Neural crest cell (in vitro differentiated cells): Measurements from ENCODE around the gene RRP8. TPM values are rescaled to one million over a fixed set of nuclear protein-coding genes. Genes with fewer than 3 reads are reported as not detected.

Source experiments
- DNase-seq: peaks from one replicate; pipeline ENCODE4 v3.0.0; 2021; ENCODE audit warnings: low read depth, mixed read lengths, low spot score
- H3K27ac Mint-ChIP-seq: one replicate; pipeline ENCODE4 v1.8.0; 2021; ENCODE audit warnings: mild to moderate bottlenecking, mixed read lengths; ENCODE audit not compliant: unreplicated experiment
- H3K27me3 Mint-ChIP-seq: 2 replicates; pipeline ENCODE4 v1.8.0; 2021; ENCODE audit warnings: low read depth, mild to moderate bottlenecking, mixed read lengths
- H3K36me3 Mint-ChIP-seq: 2 replicates; pipeline ENCODE4 v1.8.0; 2021; ENCODE audit warnings: low read depth, mild to moderate bottlenecking, mixed read lengths
- H3K4me1 Mint-ChIP-seq: 2 replicates; pipeline ENCODE4 v1.8.0; 2021; ENCODE audit warnings: mixed read lengths
- H3K4me3 Mint-ChIP-seq: one replicate; pipeline ENCODE4 v1.8.0; 2021; ENCODE audit warnings: mild to moderate bottlenecking, mixed read lengths
- H3K9me3 Mint-ChIP-seq: 2 replicates; pipeline ENCODE4 v1.8.0; 2021; ENCODE audit warnings: mixed read lengths
- total RNA-seq: library from RNA; stranded (reverse); gene quantifications from 2 replicates; pipeline ENCODE4 v1.2.1, GENCODE V29; 2021
- TF ChIP-seq, protein P1 (sequence below): fragments of 200-600 bp; sonication (generic); conservative IDR thresholded peaks from 2 replicates; pipeline ENCODE4 v1.5.0; 2021; ENCODE audit warnings: antibody characterized with exemption, mild to moderate bottlenecking

RRP8 gene
- total RNA-seq, 1 donor from 2014 or later, result 22.5 TPM

DNA sequence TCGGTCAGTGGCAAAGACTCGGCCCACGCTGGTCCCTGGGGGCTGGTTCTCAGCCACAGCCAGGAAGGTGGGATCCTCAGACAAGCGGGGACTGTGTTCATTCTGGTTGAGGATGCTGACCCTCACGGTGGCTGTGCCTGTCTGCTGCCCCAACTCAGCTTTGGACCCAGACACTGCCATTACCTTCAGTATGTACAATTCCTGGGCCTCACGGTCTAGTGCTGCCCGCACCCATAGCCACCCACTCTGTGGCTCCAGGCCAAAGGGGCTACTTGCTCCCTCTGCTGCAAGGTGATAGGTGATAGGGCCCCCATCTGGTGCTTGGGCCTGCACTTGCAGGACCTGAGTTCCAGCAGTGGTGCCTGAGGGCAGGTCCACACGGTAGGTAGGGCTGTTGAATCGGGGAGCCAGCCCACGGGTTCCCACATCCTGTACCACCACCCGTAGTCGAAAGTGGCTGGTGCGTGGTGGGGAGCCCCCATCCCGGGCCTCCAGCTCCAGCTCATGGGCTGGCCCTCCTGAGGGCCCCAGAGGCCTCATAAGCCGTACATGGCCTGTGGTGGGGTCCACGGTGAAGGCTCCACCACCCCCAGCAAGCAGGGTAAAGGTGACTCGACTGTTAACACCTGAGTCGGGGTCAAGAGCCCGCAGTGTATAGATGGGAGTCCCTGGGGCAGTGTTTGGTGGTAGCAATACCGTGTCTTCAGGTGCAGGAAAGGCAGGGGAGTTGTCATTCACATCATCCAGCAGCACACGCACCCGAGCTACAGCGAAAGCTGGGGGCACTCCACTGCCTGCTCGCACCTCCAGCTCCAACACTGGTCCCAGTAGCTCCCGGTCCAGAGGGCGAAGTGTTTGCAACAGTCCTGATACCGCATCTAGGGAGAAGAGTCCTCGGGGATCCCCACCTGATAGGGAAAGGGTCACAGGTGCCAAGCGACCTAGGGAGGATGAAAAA lies 29.0 kb upstream of the RRP8 start:
- Mint-ChIP-seq H3K4me1 (no peaks in the 10 kb centered on the region), H3K27ac (no peak overlapping the region), H3K4me3 (no peak overlapping the region), H3K36me3 (peaks cover 28% of the 10 kb centered on the region), H3K9me3 (no peaks in the 10 kb centered on the region), H3K27me3 (peaks cover 14% of the 10 kb centered on the region)
- DNase-seq, result no peak
- TF ChIP-seq, protein P1, sequence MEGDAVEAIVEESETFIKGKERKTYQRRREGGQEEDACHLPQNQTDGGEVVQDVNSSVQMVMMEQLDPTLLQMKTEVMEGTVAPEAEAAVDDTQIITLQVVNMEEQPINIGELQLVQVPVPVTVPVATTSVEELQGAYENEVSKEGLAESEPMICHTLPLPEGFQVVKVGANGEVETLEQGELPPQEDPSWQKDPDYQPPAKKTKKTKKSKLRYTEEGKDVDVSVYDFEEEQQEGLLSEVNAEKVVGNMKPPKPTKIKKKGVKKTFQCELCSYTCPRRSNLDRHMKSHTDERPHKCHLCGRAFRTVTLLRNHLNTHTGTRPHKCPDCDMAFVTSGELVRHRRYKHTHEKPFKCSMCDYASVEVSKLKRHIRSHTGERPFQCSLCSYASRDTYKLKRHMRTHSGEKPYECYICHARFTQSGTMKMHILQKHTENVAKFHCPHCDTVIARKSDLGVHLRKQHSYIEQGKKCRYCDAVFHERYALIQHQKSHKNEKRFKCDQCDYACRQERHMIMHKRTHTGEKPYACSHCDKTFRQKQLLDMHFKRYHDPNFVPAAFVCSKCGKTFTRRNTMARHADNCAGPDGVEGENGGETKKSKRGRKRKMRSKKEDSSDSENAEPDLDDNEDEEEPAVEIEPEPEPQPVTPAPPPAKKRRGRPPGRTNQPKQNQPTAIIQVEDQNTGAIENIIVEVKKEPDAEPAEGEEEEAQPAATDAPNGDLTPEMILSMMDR, result no peak

DNA sequence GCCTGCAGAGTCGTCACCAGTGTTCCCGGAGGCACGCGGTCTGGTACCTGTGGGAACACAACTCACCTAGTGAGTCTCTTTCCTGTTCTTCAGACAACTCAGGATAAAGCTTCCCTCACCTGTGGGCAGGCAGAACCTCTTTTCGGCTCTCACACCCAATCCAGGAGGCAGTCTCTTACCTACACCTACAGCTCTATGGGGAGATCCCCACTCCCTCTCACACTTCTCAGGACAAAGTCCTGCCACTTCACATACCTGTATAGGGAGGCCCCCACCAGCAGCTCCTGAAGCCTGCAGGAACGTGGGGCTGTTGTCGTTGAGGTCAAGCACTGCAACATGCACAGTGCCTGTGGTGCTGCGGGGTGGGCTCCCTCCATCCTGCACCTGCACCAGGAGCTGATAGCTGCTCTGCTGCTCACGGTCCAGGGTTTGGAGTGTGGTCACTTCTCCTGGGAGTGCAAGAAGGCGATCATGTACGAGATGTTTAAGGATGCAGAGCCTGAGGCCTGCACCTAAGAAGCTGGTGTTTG lies 28.0 kb upstream of the RRP8 start:
- DNase-seq, result no peak

DNA sequence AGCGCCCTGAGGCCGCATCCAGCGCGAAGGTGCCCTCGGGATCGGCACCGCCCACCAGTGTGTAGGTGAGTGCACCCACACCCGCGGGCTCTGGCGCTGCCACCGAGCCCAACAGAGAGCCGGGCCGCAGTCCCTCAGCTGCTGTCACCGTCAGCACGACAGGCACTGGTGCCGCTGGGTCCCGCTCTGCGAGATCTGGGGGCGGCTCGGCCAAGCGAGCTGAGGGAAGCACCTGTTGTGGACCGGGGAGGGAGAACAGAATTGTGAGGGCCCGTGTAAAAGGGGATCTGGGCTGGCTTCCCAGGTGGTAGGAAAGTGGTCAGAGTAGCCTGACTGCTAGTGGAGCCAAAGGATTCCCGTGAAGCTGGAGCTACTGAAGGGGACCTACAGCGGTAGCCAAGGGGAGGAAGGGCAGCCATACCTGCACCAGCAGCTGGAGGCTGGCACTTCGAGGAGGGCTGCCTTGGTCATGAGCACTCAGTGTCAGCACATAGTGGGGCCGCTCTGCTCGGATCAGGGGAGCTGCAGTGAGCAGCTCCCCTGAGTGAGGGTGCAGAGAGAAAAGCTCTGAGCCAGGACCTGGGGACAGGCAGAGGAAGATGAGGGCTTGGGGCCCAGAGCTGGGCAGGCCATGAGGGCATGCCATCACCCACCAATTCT lies 27.3 kb upstream of the RRP8 start:
- peaks cover 28% of the 10 kb centered on the region for H3K36me3 Mint-ChIP-seq
- H3K4me3 Mint-ChIP-seq, result no peak overlapping the region
- H3K4me1 Mint-ChIP-seq, result no peaks in the 10 kb centered on the region
- no peaks in the 10 kb centered on the region for H3K9me3 Mint-ChIP-seq
- H3K27me3 Mint-ChIP-seq, result peaks cover 14% of the 10 kb centered on the region
- H3K27ac Mint-ChIP-seq, result no peak overlapping the region
- no peak for DNase-seq
- TF ChIP-seq, protein P1, result no peak

More for the DNA sequence above, 28.0 kb upstream of the RRP8 start:
- no peak overlapping the region for H3K27ac Mint-ChIP-seq
- peaks cover 28% of the 10 kb centered on the region for H3K36me3 Mint-ChIP-seq
- peaks cover 14% of the 10 kb centered on the region for H3K27me3 Mint-ChIP-seq
- H3K4me1 Mint-ChIP-seq, result no peaks in the 10 kb centered on the region
- no peaks in the 10 kb centered on the region for H3K9me3 Mint-ChIP-seq
- TF ChIP-seq, protein P1, result no peak
- peak overlapping the region; percentile 41 for H3K4me3 Mint-ChIP-seq

DNA sequence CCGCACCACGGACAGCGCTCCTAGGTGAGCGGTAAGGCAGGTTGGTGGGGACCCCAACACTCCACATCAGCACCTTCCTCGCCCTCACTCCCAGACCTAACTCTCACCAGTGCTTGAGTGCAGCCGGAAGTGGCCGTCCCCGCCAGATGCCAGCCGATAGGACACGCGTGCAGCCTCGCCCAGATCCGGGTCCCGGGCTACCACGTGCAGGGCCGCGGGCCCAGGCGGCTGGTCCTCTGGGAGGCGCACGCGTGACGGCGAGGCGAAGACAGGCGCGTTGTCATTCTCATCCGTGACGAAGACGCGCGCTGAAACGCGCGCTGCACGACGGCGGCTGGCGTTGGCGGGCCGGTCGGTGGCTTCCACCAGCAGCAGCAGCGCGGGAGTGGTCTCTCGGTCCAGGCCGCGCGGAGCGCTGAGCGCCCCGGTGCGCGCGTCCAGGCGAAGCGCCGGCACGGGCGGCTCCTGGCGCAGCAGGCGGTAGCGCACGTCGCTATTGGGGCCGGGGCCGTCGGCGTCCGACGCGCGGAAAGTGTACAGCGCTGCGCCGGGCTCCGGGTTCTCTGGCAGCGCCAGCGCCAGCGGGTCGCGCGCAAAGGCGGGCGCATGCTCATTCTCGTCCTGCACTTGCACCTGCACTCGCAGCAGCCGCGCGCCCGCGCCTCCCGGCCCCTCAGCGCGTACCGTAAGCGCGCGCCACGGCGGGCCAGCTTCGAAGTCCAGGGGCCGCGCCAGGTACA lies 26.6 kb upstream of the RRP8 start:
- no peak for DNase-seq
- H3K27me3 Mint-ChIP-seq, result peaks cover 14% of the 10 kb centered on the region
- H3K4me3 Mint-ChIP-seq, result no peak overlapping the region
- H3K4me1 Mint-ChIP-seq, result no peaks in the 10 kb centered on the region
- no peaks in the 10 kb centered on the region for H3K9me3 Mint-ChIP-seq
- TF ChIP-seq, protein P1, result no peak
- H3K36me3 Mint-ChIP-seq, result peaks cover 28% of the 10 kb centered on the region
- H3K27ac Mint-ChIP-seq, result no peak overlapping the region

DNA sequence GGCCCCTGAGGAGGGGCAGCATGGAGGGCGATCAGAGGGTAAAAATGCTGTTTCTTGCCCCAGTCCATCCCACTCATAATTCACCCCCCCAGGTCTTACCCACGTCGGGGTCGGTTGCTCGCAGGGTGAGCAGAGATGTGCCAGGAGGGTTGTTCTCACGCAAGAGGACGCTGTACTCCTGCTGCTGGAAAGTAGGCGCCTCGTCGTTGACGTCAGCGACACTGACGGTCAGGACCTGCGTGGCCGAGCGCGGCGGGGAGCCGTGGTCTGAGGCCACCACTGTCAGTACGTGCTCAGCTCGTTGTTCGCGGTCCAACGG lies 26.1 kb upstream of the RRP8 start:
- TF ChIP-seq, protein P1, result no peak
- no peak for DNase-seq
- H3K4me1 Mint-ChIP-seq, result no peaks in the 10 kb centered on the region
- peaks cover 29% of the 10 kb centered on the region for H3K36me3 Mint-ChIP-seq
- no peak overlapping the region for H3K27ac Mint-ChIP-seq
- H3K9me3 Mint-ChIP-seq, result no peaks in the 10 kb centered on the region
- no peak overlapping the region for H3K4me3 Mint-ChIP-seq
- H3K27me3 Mint-ChIP-seq, result peaks cover 14% of the 10 kb centered on the region
